ENCODE data around the gene GMPPB.

- TF ChIP-seq POLR2AphosphoS5 (IDR thresholded peaks at IDR 0.05; ENCODE audit: low read depth, low read length), result no peak
- TF ChIP-seq POLR2A (IDR thresholded peaks at IDR 0.05; ENCODE audit: low read depth, low read length), result no peak
- no peak for TF ChIP-seq TAF1 (IDR thresholded peaks at IDR 0.05; ENCODE audit: borderline replicate concordance, low read depth, low read length)
These were observed 37.9 kb upstream of the GMPPB start for GRCh38 chr3:49761661-49762060.

Data from GM12892 (cell line).